ENCODE data around the gene ANKLE2.
"Not testable (repeated sequence)": the region's sequence is repeated elsewhere in the genome, so short reads cannot be mapped to it uniquely, and the experiment has no call there.

The ANKLE2 gene

GRCh38 chr12:132795847-132796246 lies 34.2 kb upstream of the ANKLE2 start:
- Histone ChIP-seq H3K4me3 (ENCODE audit: low read length in 2 of 2) (no peak overlapping the region), H3K27ac (ENCODE audit: low read length) (no peak overlapping the region), H3K27me3 (ENCODE audit: control insufficient read depth in 1 of 2, insufficient read depth in 2 of 2, low read length in 2 of 2) (no peaks in the 10 kb centered on the region), H3K9me3 (ENCODE audit: control insufficient read depth in 2 of 2, low read length in 2 of 2) (no peaks in the 10 kb centered on the region), H3K4me1 (ENCODE audit: control insufficient read depth, insufficient read depth, low read length) (no peaks in the 10 kb centered on the region), H3K36me3 (ENCODE audit: control insufficient read depth in 2 of 2, insufficient read depth in 2 of 2, low read length in 2 of 2) (peaks cover 46 to 56% of the 10 kb centered on the region in 2 donors), H3K9ac (ENCODE audit: low read length in 2 of 2) (no peak overlapping the region)

- H3K36me3 ChIP-seq (ENCODE audit: control insufficient read depth in 2 of 2, insufficient read depth in 2 of 2, low read length in 2 of 2), result peaks cover 45 to 49% of the 10 kb centered on the region in 2 donors
- not testable (repeated sequence) for H3K27me3 ChIP-seq (ENCODE audit: control insufficient read depth in 1 of 2, insufficient read depth in 2 of 2, low read length in 2 of 2); H3K4me3 ChIP-seq (ENCODE audit: low read length in 2 of 2); H3K9me3 ChIP-seq (ENCODE audit: control insufficient read depth in 2 of 2, low read length in 2 of 2); H3K4me1 ChIP-seq (ENCODE audit: control insufficient read depth, insufficient read depth, low read length); H3K27ac ChIP-seq (ENCODE audit: low read length); H3K9ac ChIP-seq (ENCODE audit: low read length in 2 of 2)
These were observed 30.3 kb upstream of the ANKLE2 start for GRCh38 chr12:132791940-132792339.

- Histone ChIP-seq H3K9me3 (ENCODE audit: control insufficient read depth in 2 of 2, low read length in 2 of 2) (no peaks in the 10 kb centered on the region), H3K4me1 (ENCODE audit: control insufficient read depth, insufficient read depth, low read length) (no peaks in the 10 kb centered on the region), H3K9ac (ENCODE audit: low read length in 2 of 2) (no peak overlapping the region), H3K4me3 (ENCODE audit: low read length in 2 of 2) (no peak overlapping the region), H3K27me3 (ENCODE audit: control insufficient read depth in 1 of 2, insufficient read depth in 2 of 2, low read length in 2 of 2) (no peaks in the 10 kb centered on the region), H3K36me3 (ENCODE audit: control insufficient read depth in 2 of 2, insufficient read depth in 2 of 2, low read length in 2 of 2) (peaks cover 47 to 48% of the 10 kb centered on the region in 2 donors), H3K27ac (ENCODE audit: low read length) (no peak overlapping the region)
These were observed 27.5 kb upstream of the ANKLE2 start for GRCh38 chr12:132789099-132789471.

GRCh38 chr12:132788375-132789098 lies 26.9 kb upstream of the ANKLE2 start:
- Histone ChIP-seq H3K36me3 (ENCODE audit: control insufficient read depth in 2 of 2, insufficient read depth in 2 of 2, low read length in 2 of 2) (peaks cover 48 to 50% of the 10 kb centered on the region in 2 donors), H3K4me1 (ENCODE audit: control insufficient read depth, insufficient read depth, low read length) (no peaks in the 10 kb centered on the region), H3K9me3 (ENCODE audit: control insufficient read depth in 2 of 2, low read length in 2 of 2) (no peaks in the 10 kb centered on the region), H3K27me3 (ENCODE audit: control insufficient read depth in 1 of 2, insufficient read depth in 2 of 2, low read length in 2 of 2) (no peaks in the 10 kb centered on the region), H3K9ac (ENCODE audit: low read length in 2 of 2) (no peak overlapping the region), H3K4me3 (ENCODE audit: low read length in 2 of 2) (no peak overlapping the region), H3K27ac (ENCODE audit: low read length) (no peak overlapping the region)

- no peak overlapping the region for H3K9ac ChIP-seq (ENCODE audit: low read length in 2 of 2)
- H3K27me3 ChIP-seq (ENCODE audit: control insufficient read depth in 1 of 2, insufficient read depth in 2 of 2, low read length in 2 of 2), result no peaks in the 10 kb centered on the region
- no peaks in the 10 kb centered on the region for H3K9me3 ChIP-seq (ENCODE audit: control insufficient read depth in 2 of 2, low read length in 2 of 2)
- no peak overlapping the region for H3K4me3 ChIP-seq (ENCODE audit: low read length in 2 of 2)
- H3K4me1 ChIP-seq (ENCODE audit: control insufficient read depth, insufficient read depth, low read length), result no peaks in the 10 kb centered on the region
- H3K36me3 ChIP-seq (ENCODE audit: control insufficient read depth in 2 of 2, insufficient read depth in 2 of 2, low read length in 2 of 2), result peaks cover 51 to 54% of the 10 kb centered on the region in 2 donors
- no peak overlapping the region for H3K27ac ChIP-seq (ENCODE audit: low read length)
These were observed 26.2 kb upstream of the ANKLE2 start for GRCh38 chr12:132787877-132788276.

- Histone ChIP-seq H3K4me3 (ENCODE audit: low read length in 2 of 2) (no peak overlapping the region), H3K27ac (ENCODE audit: low read length) (no peak overlapping the region), H3K4me1 (ENCODE audit: control insufficient read depth, insufficient read depth, low read length) (no peaks in the 10 kb centered on the region), H3K36me3 (ENCODE audit: control insufficient read depth in 2 of 2, insufficient read depth in 2 of 2, low read length in 2 of 2) (peaks cover 57 to 58% of the 10 kb centered on the region in 2 donors), H3K9ac (ENCODE audit: low read length in 2 of 2) (no peak overlapping the region), H3K27me3 (ENCODE audit: control insufficient read depth in 1 of 2, insufficient read depth in 2 of 2, low read length in 2 of 2) (no peaks in the 10 kb centered on the region), H3K9me3 (ENCODE audit: control insufficient read depth in 2 of 2, low read length in 2 of 2) (no peaks in the 10 kb centered on the region)
These were observed 24.6 kb upstream of the ANKLE2 start for GRCh38 chr12:132786192-132786591.

GRCh38 chr12:132784580-132784979 lies 22.9 kb upstream of the ANKLE2 start:
- Histone ChIP-seq H3K9ac (ENCODE audit: low read length in 2 of 2) (no peak overlapping the region), H3K4me3 (ENCODE audit: low read length in 2 of 2) (no peak overlapping the region), H3K27ac (ENCODE audit: low read length) (no peak overlapping the region), H3K27me3 (ENCODE audit: control insufficient read depth in 1 of 2, insufficient read depth in 2 of 2, low read length in 2 of 2) (no peaks in the 10 kb centered on the region), H3K9me3 (ENCODE audit: control insufficient read depth in 2 of 2, low read length in 2 of 2) (no peaks in the 10 kb centered on the region), H3K4me1 (ENCODE audit: control insufficient read depth, insufficient read depth, low read length) (no peaks in the 10 kb centered on the region), H3K36me3 (ENCODE audit: control insufficient read depth in 2 of 2, insufficient read depth in 2 of 2, low read length in 2 of 2) (peaks cover 63 to 69% of the 10 kb centered on the region in 2 donors)

- H3K4me1 ChIP-seq (ENCODE audit: control insufficient read depth, insufficient read depth, low read length), result no peaks in the 10 kb centered on the region
- H3K27me3 ChIP-seq (ENCODE audit: control insufficient read depth in 1 of 2, insufficient read depth in 2 of 2, low read length in 2 of 2), result no peaks in the 10 kb centered on the region
- H3K36me3 ChIP-seq (ENCODE audit: control insufficient read depth in 2 of 2, insufficient read depth in 2 of 2, low read length in 2 of 2), result peaks cover 58 to 65% of the 10 kb centered on the region in 2 donors
- no peak overlapping the region for H3K4me3 ChIP-seq (ENCODE audit: low read length in 2 of 2)
- H3K9me3 ChIP-seq (ENCODE audit: control insufficient read depth in 2 of 2, low read length in 2 of 2), result no peaks in the 10 kb centered on the region
- H3K9ac ChIP-seq (ENCODE audit: low read length in 2 of 2), result no peak overlapping the region
- H3K27ac ChIP-seq (ENCODE audit: low read length), result no peak overlapping the region
These were observed 22.4 kb upstream of the ANKLE2 start for GRCh38 chr12:132783917-132784531.

GRCh38 chr12:132781938-132782337 lies 20.3 kb upstream of the ANKLE2 start:
- Histone ChIP-seq H3K4me1 (ENCODE audit: control insufficient read depth, insufficient read depth, low read length) (peaks cover 8% of the 10 kb centered on the region), H3K9ac (ENCODE audit: low read length in 2 of 2) (no peak overlapping the region), H3K36me3 (ENCODE audit: control insufficient read depth in 2 of 2, insufficient read depth in 2 of 2, low read length in 2 of 2) (peaks cover 61 to 62% of the 10 kb centered on the region in 2 donors), H3K27me3 (ENCODE audit: control insufficient read depth in 1 of 2, insufficient read depth in 2 of 2, low read length in 2 of 2) (no peaks in the 10 kb centered on the region), H3K27ac (ENCODE audit: low read length) (no peak overlapping the region), H3K4me3 (ENCODE audit: low read length in 2 of 2) (no peak overlapping the region), H3K9me3 (ENCODE audit: control insufficient read depth in 2 of 2, low read length in 2 of 2) (no peaks in the 10 kb centered on the region)

GRCh38 chr12:132779781-132780353 lies 18.2 kb upstream of the ANKLE2 start:
- H3K4me3 ChIP-seq (ENCODE audit: low read length in 2 of 2), result no peak overlapping the region
- H3K9ac ChIP-seq (ENCODE audit: low read length in 2 of 2), result no peak overlapping the region
- H3K9me3 ChIP-seq (ENCODE audit: control insufficient read depth in 2 of 2, low read length in 2 of 2), result no peaks in the 10 kb centered on the region
- H3K4me1 ChIP-seq (ENCODE audit: control insufficient read depth, insufficient read depth, low read length), result peaks cover 19% of the 10 kb centered on the region
- no peaks in the 10 kb centered on the region for H3K27me3 ChIP-seq (ENCODE audit: control insufficient read depth in 1 of 2, insufficient read depth in 2 of 2, low read length in 2 of 2)
- H3K27ac ChIP-seq (ENCODE audit: low read length), result no peak overlapping the region
- H3K36me3 ChIP-seq (ENCODE audit: control insufficient read depth in 2 of 2, insufficient read depth in 2 of 2, low read length in 2 of 2), result peaks cover 52 to 66% of the 10 kb centered on the region in 2 donors

- Histone ChIP-seq H3K27ac (ENCODE audit: low read length) (peak overlapping the region; percentile 31), H3K9ac (ENCODE audit: low read length in 2 of 2) (no peak overlapping the region), H3K36me3 (ENCODE audit: control insufficient read depth in 2 of 2, insufficient read depth in 2 of 2, low read length in 2 of 2) (peaks cover 39 to 66% of the 10 kb centered on the region in 2 donors), H3K4me3 (ENCODE audit: low read length in 2 of 2) (no peak overlapping the region), H3K9me3 (ENCODE audit: control insufficient read depth in 2 of 2, low read length in 2 of 2) (no peaks in the 10 kb centered on the region), H3K4me1 (ENCODE audit: control insufficient read depth, insufficient read depth, low read length) (peaks cover 31% of the 10 kb centered on the region), H3K27me3 (ENCODE audit: control insufficient read depth in 1 of 2, insufficient read depth in 2 of 2, low read length in 2 of 2) (no peaks in the 10 kb centered on the region)
These were observed 16.0 kb upstream of the ANKLE2 start for GRCh38 chr12:132777614-132778013.
